Measurements from ENCODE around the gene WNT8A.

DNA sequence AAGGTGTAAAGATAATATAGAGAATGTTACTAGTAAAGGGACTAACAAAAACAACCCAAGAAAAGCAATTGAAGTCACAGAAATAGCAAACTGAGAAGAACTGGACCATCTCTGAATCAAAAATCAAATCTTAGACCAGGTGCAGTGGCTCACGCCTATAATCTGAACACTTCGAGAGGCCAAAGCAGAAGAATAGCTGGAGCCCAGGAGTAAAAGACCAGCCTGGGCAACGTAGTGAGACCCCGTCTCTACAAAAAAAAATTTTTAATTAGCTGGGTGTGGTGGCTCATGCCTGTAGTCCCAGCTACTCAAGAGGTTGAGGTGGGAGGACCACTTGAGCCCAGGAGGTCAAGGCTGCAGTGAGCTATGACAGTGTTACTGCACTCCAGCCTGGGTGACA, 27.3 kb downstream of the WNT8A start:
- TF ChIP-seq POLR2A (IDR thresholded peaks at IDR 0.05; ENCODE audit: low read depth, low read length) (no peak), POLR2AphosphoS5 (IDR thresholded peaks at IDR 0.05; ENCODE audit: low read depth, low read length) (no peak)
